ENCODE results near the gene CCDC117.

The CCDC117 gene

DNA sequence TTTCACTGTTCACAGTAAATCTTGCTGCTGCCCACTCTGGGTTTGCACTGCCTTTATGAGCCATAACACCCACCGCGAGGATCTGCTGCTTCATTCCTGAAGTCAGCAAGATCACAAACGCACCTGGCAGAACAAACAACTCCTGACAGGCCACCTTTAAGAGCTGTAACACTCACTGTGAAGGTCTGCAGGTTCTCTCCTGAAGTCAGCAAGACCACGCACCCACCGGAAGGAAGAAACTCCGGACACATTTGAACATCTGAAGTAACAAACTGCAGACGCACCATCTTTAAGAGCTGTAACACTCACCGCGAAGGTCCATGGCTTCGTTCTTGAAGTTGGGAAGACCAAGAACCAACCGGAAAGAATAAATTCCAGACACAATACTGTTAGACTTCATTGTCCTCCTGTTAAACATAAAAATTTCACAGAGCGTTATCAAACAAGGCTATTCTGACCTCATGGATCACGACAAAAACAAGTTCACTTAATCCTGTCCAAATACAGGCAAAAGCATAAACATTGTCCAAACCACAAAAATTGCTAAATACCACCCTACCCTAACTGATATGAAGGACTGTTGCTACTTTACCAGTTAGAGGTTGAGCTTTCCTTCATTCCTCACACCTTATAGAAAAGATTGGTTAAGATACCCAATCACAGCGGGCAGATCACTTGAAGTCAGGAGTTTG, 3.0 kb upstream of the CCDC117 start:
- DNase-seq, result no peak

DNA sequence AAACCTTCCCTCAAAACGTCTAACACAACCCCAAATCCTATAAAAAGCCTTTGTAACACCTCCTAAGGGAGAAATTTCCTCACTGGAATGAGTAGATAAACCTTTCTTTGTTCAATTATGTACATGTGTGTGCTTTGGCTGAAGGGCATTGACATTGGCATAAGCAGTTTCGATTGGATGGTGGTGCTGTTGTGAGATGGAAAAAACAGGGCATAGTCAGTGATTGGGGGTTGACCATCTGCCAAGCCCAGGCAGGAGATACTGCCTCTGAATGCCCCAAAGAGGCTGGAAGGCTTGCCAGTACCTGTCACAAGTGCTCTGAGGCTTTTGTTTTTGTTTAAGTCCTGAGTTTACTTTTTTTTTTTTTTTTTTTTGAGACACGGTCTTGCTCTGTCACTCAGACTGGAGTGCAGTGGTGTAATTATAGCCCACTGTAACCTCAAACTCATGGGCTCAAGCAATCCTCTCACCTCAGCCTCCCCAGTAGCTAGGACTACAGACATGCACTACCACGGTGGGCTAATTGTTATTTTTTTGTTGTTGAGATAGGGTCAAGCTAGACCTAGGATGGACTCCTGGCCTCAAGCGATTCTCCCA, 1.2 kb upstream of the CCDC117 start:
- no peak for DNase-seq

DNA sequence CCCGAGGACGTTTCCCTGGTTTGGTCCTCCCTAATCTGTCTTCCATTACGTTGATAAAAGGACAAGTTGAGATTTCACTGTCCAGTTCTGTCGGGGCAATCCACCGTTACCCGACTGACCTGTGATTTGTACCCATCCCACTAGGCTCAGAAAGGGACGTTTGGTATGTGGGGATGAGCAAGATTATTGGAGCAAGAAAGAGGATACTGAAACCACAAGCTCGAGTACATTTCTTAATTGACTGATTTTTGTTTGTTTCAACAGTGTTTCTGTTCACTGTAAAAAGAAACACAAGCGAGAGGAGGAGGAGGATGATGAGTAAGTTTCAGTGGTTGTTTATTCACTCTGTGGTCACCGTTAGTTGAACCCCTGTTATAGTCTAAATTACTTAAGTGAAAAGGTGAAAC, 969 bp downstream of the CCDC117 start:
- no peak for DNase-seq

DNA sequence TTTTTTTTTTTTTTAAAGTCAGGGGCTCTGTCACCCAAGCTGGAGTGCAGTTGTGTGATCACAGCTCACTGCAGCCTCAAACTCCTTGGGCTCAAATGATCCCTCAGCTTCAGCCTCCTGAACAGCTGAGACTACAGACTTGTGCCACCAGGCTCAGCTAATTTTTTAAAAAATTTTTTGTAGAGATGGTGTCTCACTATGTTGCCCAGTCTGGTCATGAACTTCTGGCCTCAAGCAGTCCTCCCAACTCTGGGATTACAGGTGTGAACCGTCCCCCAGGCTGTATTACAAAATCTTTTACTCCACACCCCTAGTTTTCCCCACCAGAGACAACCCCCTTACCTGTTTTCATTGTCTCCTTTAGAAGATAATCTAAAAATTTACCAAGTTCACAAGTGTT, 1.9 kb downstream of the CCDC117 start:
- no peak for DNase-seq

DNA sequence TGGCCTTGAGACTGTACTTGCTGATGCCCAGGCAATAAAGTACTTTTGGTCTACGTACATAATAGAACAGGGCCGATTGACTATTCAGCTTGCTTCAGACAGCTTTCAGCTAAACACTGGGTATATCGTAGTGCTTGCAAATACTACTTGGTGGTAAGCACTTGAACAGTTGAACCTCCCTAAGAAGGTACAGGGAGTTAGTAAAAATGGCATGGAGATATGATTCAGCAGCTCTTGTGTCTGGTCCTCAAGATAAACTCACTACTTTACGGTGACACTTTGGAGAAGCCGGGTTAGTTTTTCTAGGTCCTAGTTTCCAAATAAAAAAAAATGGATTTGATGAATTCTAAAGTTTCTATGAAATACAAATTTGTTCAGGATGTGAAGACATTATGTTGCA, 7.3 kb downstream of the CCDC117 start:
- DNase-seq, result no peak

DNA sequence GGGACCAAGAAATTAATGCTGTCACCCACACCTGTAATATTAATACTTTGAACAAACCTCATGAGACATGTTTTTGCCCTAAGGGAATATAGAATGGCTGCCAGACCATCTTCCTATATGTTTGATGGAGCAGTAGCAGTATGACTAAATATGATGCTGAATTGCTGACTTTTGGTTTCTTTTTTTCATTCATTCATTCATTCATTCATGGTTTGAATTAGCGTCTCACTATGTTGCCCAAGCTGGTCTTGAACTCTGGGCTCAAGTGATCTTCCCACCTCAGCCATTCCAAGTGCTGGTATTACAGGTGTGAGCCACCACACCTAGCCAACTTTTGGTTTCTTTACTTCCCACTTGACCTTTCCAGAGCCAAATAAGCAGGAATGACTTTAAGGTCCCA, 7.8 kb downstream of the CCDC117 start:
- DNase-seq, result no peak

DNA sequence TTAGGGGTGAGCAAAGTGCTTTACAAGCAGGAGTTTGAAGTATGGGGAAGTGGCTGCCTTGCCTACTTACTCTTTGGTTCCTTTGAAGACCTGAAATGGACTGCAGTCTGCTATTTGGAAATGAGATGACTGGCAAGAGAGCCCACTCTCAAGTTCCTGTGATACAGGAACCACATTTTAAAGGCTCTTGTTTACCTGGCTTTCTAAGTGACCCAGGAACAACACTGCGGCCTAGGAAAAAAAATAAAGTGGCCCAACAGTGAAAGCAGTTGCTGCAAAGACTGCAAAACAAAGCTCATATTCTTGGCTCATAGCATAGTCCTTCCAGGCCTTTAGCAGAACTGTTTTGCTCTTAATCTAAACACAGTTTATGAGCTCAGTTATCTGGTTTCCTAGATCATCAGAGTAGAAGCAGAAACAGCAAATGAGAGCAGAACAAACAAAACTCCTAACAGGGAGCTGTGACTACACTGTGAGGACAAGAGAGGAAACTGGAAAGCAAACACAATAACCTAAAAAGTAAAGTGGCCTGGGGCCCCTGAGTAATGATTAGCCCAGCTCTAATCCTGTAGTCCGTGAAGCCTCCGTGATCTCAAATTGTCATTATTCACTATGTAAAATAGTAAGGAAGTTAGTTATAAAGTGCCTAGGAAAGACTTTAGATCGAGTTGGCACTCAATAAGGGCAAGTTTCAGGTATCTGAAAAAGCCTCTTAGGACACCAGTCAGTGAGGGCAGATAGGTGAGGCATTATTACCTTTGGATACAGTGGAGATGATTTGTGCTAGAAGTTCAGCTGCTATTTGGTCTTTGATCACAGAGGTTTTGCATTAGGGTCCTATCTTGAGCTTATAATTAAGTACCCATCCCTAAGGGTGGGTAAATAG, 11.5 kb downstream of the CCDC117 start:
- DNase-seq, result no peak

DNA sequence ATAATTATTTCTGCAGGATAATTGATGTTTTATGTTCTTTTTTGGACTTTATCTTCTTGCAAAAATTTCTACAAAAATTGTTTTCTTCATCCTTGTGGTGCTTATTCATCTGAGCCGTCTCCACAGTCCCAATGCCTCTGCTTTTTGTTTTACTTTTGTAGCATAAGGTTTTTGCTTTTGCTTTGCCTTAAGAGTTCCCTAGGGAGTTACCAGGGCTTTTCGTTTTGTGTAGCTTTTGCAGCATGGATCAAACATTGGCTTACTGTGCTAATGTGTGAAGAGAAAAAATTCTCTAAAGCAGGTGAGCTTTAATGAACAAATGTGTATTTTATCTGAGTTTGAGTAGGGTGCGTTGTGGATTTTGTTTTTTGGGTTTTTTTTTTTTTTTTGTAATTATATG, 16.1 kb downstream of the CCDC117 start:
- DNase-seq, result no peak

DNA sequence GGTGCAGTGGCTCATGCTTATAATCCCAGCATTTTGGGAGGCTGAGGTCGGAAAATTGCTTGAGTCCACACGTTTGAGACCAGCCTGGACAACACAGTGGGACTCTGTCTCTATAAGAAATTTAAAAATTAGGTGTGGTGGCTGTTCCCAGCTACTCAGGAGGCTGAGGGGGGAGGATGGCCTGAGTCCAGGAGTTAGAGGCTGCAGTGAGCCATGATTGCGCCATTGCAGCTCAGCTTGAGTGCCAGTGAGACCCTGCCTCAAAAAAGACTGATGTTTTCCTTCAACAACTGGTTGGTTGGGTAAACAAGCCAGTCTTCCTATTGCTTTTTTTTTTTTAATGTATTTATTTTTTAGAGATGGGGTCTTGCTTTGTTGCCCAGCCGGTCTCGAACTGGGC, 18.6 kb downstream of the CCDC117 start:
- DNase-seq, result no peak

DNA sequence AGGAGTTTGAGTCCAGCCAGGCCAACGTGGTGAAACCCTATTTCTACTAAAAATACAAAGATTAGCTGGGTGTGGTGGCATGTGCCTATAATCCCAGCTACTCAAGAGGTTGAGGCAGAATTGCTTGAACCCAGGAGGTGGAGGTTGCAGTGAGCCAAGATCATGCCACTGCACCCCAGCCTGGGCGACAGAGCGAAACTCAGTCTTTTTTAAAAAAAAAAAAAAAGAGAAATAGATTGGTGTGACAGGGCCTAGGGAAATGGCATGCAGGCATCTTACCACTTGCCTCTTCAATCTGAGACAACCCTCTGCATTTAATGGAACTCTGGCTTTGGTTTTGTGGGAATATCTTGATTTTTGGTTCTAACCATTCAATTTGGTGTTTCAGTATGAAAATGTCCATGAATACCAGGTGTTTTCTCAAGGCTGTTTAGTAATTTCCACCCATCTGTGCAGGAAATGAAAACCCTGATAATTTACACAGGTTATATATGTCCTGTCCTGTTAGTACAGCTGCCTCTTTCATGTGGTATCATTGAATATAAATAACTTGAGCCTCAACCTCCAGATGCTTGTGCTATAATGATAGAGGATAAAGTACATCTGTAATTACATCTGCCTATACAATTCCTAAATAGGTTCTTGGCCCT, 19.5 kb downstream of the CCDC117 start:
- DNase-seq, result no peak

DNA sequence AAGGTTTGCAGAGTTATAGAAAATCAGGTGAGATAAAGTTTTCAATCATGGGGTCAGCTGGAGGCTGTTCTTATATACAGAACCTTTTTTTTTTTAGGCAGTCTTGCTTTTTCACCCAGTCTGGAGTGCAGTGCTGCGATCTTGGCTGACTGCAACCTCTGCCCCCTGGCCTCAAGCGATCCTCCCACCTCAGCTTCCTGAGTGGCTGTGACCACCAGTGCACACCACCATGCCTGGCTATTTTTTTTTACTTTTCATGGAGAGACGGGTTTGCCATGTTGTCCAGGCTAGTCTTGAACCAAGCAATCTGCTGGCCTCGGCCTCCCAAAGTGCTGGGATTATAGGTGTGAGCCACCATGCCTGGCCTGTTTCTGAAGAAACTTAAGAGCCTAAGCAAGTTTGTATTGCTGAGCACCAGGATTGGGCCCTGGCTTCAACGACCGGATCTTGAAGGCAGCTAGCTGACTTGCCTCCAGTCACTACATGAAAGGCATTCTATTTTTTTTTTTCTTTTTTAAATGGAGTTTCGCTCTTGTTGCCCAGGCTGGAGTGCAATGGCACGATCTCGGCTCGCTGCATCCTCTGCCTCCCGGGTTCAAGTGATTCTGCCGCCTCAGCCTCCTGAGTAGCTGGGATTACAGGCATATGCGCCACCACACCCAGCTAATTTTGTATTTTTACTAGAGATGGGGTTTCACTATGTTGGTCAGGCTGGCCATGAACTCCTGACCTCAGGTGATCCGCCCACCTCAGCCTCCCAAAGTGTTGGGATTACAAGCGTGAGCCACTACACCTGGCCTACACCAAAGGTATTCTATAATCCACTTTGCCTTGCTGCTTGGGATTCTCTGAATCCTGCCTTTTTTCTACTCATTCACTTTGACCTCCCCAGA, 20.2 kb downstream of the CCDC117 start:
- no peak for DNase-seq

DNA sequence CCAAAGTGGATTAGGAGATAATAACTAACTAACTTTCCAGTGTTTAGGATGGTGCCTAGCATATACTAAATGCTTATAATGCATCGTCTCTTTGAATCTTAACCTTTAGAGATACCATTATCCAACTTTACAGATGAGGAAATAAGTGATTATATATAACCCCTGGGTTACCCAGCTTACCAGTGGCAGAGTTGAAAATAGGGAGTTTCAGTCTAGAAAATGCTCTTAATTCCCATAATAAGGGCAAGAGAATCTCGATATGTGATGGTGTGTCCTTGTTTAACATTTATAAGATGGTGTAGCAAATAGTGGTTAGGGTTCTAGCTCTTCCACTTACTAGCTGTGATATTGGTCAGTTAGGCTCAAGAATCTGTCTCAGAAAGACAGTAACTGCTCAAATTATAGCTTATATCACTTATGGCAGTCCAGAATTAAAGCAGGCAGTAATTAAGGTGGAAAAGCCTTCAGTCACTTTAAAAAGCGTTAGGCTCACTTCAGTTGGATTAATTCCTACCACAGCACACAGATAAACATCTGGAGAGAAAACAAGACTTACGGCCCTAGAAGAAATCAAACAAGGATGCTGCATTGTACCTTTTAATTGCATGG, 21.6 kb downstream of the CCDC117 start:
- no peak for DNase-seq

DNA sequence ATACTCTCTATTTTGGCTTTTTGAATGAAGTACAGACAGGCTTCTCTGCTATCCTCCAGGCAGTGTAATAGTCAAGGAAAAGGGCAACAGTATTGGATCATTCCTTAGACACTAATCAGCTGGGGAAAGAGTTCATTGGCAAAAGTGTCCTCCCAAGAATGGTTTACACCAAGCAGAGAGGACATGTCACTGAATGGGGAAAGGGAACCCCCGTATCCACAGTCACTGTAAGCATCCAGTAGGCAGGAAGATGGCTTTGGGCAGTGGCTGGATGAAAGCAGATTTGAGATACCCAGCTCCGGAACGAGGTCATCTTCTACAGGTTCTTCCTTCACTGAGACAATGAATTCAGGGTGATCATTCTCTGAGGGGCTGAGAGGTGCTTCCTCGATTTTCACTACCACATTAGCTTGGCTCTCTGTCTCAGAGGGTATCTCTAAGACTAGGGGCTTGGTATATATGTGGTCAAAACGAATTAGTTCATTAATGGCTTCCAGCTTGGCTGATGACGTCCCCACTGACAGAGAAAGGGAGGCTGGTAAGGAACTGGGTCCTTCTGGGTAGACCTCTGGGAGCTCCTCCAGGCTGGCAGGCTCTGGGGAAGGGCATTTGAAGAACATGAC, 22.7 kb downstream of the CCDC117 start:
- no peak for DNase-seq

DNA sequence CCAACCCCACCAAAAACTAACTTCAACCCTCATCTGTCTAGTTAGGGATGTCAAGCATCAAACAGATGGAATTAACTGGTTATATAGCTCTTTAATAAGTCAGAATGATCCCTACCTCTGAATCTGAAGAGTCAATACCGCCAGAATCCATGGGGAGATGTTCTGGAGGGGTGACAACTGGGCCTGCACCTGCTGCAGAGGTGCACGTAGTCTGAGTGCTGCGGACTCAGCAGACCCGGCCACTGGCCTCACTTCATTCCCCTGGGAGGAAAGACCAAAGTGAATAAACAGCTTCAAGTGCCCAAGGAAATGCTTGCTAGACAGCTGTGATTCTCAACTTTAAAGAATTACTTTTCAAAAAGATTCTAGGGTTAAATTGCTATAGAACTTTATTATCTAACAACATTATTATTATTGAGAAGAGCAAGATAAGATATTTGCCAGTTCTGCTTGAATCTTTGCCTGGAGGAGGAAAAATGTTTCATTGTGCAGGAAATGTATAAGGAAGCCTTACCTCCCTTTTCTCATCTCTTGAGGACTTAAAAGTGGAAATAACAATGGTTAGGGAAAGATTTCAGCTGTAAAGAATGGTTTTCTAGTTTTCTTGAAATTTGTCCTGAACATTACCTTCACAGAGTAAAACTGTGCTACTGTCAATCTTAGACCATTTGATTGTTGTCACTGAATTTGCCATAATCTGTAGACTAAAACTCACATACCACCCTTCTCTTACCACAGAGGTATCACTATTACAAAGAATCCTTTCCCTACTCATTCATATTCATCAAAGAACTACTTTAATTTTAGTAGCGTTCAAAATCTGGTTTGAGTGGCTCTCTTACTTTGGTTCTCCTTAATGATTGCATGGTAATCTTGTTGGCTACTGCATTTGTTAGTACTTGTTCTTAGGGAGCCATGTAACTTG, 23.7 kb downstream of the CCDC117 start:
- no peak for DNase-seq

DNA sequence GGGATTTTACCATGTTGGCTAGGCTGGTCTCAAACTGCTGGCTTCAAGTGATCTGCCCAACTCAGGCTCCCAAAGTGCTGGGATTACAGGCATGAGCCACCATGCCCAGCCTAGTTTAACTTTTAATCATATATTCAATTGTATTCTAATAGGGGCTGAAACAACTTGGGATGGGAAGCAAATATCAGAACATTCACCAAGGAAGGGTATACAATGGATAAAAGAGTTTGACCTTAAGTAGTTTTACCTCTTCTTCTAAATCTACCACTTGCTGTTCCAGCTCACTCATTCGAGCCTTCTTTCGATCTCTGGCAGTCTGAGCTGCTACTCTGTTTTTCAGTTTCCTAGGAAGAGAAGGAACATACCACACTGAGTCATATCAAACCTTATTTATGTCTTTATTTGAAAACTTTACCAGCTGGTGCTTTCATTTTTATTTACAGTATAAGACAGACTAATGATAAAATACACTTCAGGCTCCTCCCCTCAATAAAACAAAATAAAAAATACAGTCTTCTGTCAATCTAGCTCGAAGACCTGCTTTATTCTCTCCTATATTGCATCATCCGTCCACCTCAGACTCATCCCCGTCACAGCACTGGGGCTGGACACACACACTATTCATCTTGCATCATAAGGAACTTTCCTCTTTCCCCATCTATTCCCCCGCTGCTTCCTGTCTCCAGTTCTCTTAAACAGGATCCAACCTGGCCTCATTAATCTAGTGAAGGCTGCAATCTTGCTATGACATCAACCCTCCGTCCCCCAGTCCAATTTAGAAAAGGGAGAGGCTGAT, 26.5 kb downstream of the CCDC117 start:
- no peak for DNase-seq

DNA sequence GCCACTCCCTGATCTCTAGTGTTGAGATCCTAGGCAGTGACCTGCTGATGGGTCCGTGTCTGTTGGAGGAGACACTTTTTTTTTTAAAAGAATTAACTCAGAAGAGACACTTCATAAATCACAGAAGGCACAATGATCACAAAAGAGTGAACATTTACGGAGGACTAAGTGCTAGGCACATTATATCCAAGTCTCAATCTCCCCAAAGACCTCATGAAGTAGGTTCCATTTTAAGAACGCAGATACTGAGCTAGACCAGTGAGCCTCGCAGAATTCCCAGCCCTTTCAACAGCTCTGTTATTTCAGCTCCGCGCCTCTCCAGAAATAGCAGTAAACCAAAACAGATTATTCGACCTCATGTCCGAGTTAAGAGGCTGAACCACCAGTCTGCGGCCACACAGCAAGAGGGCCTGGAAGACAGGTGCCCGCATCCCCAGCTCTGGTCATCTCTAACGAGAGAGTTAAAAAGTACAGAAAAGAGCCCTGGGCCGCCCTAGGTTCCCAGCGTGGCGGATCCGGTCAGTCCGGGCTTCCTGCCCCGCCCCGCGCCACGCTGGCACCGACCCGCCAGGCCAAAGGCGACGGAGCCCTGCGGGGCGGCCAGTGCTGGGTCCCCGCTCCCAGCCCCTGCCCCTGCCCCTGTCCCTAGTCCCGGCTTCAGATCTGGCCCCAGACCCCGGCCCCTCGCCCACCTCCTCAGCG, 27.3 kb downstream of the CCDC117 start:
- DNase-seq, result peak; percentile 85

DNA sequence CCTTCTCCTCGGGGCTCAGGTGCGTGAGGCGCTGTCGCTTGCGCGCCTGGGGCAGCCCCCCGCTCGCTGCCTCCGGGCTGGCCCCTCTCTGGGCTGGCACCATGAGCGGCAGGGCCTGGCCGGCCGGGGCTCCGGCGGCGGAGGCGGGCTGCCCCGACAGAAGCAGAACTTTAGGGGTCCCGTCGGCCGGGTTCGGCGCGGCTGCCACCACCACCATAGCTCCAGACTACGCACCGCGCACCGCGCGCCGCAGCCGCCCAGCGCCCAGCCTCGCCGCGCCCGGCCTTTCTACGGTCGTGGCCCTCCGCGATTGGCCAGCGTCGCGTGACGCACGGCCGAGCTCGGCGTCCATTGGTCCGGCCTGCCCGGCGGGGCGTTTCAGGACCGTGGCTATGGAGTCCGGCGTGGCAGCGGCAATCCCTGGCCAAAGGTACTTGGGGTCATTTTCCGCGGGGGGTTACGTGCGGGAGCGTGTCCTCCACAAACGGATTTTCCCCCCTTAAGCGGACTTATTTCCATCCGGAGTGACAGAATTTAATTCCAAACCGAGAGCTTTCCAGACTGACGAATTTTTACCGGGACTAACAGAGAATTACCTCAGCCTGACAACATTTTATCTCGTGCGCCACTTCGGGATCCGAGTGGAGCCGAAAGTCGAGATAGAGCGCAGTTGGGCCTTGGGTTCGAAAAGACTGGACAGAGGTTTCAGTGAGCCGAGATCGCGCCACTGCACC, 28.0 kb downstream of the CCDC117 start, which contains the start of gene XBP1:
TSS of gene XBP1 (minus strand) at position 262 of the 734 bp plus-strand sequence.
- DNase-seq, result peak; percentile 98
